Gastrocnemius medialis (tissue), 4 donors: ENCODE measurements around the gene PROSER3.
"Not testable (repeated sequence)": the region's sequence is repeated elsewhere in the genome, so short reads cannot be mapped to it uniquely, and the experiment has no call there.

Experiments
- POLR2A ChIP-seq, 2 donors: fragments of 450-650 bp; IDR thresholded peaks; one replicate each; pipeline ENCODE4 v1.6.1; 2017; ENCODE audit warnings: antibody characterized with exemption in 2 of 2, mild to moderate bottlenecking in 2 of 2, moderate library complexity in 2 of 2
- TF ChIP-seq, protein P1 (sequence below), 5 experiments: fragments of 450-650 bp in 3 of 5; fragments of 200-600 bp in 2 of 5; sonication (generic) in 2 of 5; IDR thresholded peaks in 4 of 5; conservative IDR thresholded peaks in 1 of 5; 1 replicate in 4 of 5; 2 replicates in 1 of 5; pipeline ENCODE4 v1.5.1; 2016 to 2019; ENCODE audit warnings: antibody characterized with exemption in 5 of 5, mild to moderate bottlenecking in 3 of 5, moderate library complexity in 3 of 5

- TF ChIP-seq, protein P1, sequence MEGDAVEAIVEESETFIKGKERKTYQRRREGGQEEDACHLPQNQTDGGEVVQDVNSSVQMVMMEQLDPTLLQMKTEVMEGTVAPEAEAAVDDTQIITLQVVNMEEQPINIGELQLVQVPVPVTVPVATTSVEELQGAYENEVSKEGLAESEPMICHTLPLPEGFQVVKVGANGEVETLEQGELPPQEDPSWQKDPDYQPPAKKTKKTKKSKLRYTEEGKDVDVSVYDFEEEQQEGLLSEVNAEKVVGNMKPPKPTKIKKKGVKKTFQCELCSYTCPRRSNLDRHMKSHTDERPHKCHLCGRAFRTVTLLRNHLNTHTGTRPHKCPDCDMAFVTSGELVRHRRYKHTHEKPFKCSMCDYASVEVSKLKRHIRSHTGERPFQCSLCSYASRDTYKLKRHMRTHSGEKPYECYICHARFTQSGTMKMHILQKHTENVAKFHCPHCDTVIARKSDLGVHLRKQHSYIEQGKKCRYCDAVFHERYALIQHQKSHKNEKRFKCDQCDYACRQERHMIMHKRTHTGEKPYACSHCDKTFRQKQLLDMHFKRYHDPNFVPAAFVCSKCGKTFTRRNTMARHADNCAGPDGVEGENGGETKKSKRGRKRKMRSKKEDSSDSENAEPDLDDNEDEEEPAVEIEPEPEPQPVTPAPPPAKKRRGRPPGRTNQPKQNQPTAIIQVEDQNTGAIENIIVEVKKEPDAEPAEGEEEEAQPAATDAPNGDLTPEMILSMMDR (IDR thresholded peaks at IDR 0.05 in 4 of 5, conservative IDR thresholded peaks at IDR 0.05 in 1 of 5): not testable (repeated sequence)
- not testable (repeated sequence) for TF ChIP-seq POLR2A (IDR thresholded peaks at IDR 0.05)
Observed at GRCh38 chr19:35724132-35724531, 33.8 kb upstream of the PROSER3 start.
